ENCODE data around the gene MAP3K19. TPM values are rescaled to one million over a fixed set of nuclear protein-coding genes. Genes with fewer than 3 reads are reported as not detected.
A peak's percentile ranks its signal among the peaks of the same experiment; 100 is the strongest.
"Not testable (repeated sequence)": the region's sequence is repeated elsewhere in the genome, so short reads cannot be mapped to it uniquely, and the experiment has no call there.

Gene MAP3K19, protein sequence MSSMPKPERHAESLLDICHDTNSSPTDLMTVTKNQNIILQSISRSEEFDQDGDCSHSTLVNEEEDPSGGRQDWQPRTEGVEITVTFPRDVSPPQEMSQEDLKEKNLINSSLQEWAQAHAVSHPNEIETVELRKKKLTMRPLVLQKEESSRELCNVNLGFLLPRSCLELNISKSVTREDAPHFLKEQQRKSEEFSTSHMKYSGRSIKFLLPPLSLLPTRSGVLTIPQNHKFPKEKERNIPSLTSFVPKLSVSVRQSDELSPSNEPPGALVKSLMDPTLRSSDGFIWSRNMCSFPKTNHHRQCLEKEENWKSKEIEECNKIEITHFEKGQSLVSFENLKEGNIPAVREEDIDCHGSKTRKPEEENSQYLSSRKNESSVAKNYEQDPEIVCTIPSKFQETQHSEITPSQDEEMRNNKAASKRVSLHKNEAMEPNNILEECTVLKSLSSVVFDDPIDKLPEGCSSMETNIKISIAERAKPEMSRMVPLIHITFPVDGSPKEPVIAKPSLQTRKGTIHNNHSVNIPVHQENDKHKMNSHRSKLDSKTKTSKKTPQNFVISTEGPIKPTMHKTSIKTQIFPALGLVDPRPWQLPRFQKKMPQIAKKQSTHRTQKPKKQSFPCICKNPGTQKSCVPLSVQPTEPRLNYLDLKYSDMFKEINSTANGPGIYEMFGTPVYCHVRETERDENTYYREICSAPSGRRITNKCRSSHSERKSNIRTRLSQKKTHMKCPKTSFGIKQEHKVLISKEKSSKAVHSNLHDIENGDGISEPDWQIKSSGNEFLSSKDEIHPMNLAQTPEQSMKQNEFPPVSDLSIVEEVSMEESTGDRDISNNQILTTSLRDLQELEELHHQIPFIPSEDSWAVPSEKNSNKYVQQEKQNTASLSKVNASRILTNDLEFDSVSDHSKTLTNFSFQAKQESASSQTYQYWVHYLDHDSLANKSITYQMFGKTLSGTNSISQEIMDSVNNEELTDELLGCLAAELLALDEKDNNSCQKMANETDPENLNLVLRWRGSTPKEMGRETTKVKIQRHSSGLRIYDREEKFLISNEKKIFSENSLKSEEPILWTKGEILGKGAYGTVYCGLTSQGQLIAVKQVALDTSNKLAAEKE (N-terminal part only)
- not detected for polyA plus RNA-seq (2012; ENCODE audit: insufficient read depth, insufficient read length)

DNA sequence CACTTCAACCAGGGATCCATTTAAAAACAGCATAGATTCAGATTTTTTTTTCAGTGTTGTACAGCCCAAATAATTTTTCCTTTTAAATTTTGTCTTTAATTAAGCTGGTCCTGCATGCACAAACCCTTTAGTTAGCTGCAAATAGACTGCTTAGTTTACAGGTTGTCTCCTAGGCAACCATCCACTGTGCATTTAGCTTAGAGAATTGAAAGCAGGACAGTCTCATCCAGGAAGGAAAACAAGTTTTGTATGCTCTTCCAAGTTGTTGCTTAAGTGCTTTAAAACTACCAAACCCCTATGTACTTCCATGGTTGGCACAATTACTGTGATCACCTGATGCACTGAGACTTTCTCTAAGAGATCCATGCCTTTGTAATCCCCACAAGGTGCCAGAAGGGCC, at the start of gene MAP3K19:
Gene MAP3K19 (minus strand): TSS at position 148 of the 400 bp plus-strand sequence. CDS start 22,800 bp downstream, outside the sequence.
- DNase-seq (ENCODE audit: low read depth, low spot score): no peak
- H3K4me3 ChIP-seq (ENCODE audit: low read length): no peak within 1 kb of the TSS

DNA sequence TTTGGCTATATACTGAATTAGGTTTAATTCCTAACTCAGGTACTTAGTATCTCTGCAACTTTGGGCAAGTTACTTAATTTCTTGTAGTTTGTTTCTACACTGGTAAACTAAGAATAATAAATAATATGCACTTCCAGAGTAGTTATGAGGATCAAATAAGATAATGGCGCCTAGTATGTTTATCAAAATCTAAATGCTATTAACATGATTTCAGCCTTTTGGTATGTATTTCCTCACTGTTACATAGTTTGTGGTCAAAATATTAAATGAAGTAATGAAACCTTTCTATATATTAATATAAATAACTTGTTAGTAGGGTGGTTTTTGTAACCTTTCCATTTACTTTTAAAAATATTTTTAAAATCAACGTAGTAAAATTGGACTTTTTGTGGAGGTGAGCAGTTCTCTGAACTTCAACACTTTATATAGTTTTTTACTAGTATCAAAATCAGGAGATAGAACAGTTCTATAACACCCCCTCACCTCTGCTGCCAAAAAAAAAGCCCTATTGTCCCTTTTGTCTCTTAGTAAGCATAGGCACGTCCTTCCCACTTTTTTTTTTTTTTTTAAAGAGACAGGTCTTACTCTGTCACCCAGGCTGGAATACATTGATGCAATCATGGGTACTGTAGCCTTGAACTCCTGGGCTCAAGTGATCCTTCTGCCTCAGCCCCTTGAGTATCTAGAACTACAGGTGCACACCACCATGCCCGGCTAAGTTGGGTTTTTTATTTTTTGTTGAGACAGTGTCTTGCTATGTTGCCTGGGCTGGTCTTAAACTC, 49.6 kb upstream of the MAP3K19 start:
- H3K4me3 ChIP-seq (ENCODE audit: low read length): no peak overlapping the region
- no peak for DNase-seq (ENCODE audit: low read depth, low spot score)

DNA sequence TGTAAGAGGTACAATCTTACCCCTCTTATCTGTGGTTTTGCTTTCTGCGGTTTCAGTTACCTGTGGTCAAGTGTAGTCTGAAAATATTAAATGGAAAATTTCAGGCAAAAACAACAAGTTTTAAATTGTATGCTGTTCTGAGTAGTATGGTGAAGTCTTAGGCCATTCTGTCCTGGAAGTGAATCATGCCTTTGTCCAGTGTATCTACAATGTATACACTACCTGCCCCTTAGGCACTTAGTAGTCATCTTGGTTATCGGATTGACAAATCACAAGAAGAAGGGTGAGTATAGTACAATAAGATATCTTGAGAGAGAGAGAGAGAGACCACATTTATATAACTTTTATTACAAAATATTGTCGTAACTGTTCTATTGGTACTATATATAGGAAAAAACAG, 48.3 kb upstream of the MAP3K19 start:
- no peak for DNase-seq (ENCODE audit: low read depth, low spot score)
- no peak overlapping the region for H3K4me3 ChIP-seq (ENCODE audit: low read length)

DNA sequence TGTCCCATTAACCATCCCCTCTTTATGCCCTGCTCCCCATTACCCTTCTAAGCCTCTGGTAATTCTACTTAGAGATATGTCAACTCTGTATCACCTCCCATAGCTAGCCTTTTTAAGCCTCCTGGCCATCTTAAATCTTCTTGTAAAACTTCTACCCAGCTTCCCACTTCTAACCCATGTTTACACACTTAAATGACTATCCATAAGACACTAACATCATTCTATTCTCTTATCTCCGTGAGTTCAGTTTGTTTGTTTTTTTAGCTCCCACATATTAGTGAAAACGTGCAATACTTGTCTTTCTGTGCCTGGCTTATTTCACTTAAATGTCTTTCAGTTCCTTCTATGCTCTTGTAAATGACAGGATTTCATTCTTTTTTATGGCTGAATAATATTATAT, 47.3 kb upstream of the MAP3K19 start:
- DNase-seq (ENCODE audit: low read depth, low spot score): no peak
- H3K4me3 ChIP-seq (ENCODE audit: low read length): no peak overlapping the region

DNA sequence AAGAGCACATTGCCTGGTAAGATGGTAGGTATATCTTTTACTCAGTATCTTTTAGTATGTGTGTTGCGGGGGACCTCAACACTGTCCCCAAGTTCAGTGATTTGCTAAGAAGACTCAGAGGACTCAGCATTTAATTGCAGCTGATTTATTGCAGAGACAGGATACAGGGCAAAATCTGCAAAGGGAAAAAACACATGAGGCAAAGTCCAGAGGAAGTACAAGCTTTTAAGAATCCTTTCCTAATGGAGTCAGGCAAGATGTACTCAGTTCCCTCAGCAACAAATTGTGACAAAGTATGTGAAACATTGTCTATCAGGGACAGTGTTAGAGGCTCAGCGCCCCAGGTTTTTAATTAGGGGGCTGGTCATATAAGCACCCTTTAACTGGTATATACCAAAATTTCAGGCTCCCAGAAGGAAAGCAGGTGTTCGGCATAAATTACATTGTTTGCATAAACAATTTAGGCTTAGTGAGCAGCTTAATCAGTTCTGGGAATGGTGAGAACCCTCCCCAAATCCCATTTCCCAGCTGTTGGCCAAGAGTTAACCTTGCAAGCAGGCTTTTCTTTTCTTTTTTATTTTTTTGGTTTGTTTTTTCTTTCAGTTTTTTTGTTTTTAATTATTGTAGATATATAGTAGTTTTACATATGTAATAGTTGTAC, 46.6 kb upstream of the MAP3K19 start:
- DNase-seq (ENCODE audit: low read depth, low spot score): no peak
- no peak overlapping the region for H3K4me3 ChIP-seq (ENCODE audit: low read length)

DNA sequence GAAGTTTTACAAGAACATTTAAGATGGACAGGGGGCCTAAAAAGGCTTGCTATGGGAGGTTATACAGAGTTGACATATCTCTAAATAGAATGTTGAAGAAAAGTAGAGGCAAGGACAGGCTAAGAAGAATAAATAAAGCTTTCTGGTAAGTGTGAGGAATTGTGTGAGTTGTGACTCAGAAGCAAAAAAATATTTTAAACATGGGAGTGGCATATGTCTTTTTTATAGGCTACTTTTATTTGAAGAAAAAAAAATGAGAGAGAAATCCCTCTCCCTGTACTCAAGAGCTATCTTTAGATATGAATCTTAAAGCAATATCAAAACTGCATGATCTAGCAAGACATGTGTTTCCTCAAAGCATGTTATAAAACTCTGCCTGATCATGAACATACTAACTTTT, 45.9 kb upstream of the MAP3K19 start:
- DNase-seq (ENCODE audit: low read depth, low spot score): no peak
- no peak overlapping the region for H3K4me3 ChIP-seq (ENCODE audit: low read length)

DNA sequence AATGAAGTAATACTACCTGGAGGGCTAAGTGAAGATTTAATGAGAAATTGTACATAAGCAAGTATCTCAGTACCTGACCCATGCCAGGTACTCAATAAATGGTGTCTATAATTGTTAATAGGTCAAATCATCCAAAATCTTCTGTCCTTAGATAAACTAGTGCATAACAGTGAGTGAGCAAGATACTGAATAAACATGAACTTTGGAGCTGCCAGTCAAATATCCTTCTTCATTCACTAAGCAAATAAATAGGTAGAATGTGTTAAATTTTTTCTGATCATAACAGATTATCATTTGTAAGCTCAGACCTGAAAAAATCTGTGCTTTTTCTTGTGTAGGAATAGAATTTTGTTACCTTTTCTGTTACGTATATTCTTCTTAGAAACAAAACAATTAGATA, 44.4 kb upstream of the MAP3K19 start:
- DNase-seq (ENCODE audit: low read depth, low spot score): no peak
- no peak overlapping the region for H3K4me3 ChIP-seq (ENCODE audit: low read length)

DNA sequence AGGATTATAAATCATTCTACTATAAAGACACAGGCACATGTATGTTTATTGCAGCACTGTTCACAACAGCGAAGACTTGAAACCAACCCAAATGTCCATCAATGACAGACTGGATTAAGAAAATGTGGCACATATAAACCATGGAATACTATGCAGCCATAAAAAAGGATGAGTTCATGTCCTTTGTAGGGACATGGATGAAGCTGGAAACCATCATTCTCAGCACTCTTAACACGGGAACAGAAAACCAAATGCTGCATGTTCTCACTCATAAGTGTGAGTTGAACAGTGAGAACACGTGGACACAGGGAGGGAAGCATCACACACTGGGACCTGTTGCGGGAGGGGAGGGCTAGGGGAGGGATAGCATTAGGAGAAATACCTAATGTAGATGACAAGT, 42.4 kb upstream of the MAP3K19 start:
- DNase-seq (ENCODE audit: low read depth, low spot score); H3K4me3 ChIP-seq (ENCODE audit: low read length): not testable (repeated sequence)

DNA sequence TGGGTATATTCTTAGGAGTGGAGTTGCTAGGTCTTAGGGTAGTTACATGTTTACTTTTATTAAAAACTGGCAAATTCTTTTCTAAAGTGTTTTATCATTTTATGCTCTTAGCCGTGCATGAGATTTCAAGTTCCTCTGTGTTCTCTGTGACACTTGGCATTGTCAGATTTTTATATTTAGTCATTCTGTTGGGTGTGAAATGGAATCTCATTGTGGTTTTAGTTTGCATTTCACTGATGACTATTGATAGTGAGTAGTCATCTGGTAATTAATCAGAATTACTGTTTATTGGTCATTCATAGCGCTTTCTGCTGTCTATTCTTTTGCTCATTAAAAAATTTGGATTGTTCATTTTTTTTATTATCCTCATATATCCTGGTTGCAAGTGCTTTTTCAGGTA, 39.0 kb upstream of the MAP3K19 start:
- DNase-seq (ENCODE audit: low read depth, low spot score): no peak
- H3K4me3 ChIP-seq (ENCODE audit: low read length): no peak overlapping the region

DNA sequence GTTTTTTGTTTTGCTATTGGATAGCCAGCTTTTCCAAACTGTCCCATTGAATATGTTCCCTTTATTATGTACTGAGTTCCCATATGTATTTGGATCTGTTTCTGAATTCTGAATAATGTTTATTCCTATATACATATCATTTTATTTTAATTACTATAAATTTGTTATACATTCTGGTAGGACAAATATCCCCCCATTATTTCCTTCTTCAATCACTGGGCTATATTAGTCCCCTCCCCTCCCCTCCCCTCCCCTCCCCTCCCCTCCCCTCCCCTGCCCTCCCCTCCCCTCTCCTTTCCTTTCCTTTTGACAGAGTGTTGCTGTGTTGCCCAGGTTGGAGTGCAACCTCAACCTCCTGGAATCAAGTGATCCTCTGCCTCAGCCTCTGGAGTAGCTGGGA, 31.2 kb upstream of the MAP3K19 start:
- no peak for DNase-seq (ENCODE audit: low read depth, low spot score)
- H3K4me3 ChIP-seq (ENCODE audit: low read length): no peak overlapping the region

DNA sequence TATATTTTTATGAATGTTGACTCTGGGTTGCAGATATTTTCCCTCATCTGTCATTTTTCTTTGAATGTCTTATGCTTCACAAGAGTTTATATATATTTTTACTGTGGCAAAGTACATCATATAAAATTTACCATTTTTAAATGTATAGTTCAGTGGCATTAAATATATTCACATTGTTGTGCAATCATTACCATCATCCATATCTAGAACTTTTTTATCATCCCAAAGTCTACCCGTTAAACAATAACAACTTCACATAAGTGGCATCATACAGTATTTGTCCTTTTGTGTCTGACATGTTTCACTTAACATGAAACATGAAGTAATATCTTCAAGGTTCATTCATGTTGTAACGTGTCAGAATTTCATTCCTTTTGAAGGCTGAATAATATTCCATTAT, 29.3 kb upstream of the MAP3K19 start:
- H3K4me3 ChIP-seq (ENCODE audit: low read length): no peak overlapping the region
- no peak for DNase-seq (ENCODE audit: low read depth, low spot score)

DNA sequence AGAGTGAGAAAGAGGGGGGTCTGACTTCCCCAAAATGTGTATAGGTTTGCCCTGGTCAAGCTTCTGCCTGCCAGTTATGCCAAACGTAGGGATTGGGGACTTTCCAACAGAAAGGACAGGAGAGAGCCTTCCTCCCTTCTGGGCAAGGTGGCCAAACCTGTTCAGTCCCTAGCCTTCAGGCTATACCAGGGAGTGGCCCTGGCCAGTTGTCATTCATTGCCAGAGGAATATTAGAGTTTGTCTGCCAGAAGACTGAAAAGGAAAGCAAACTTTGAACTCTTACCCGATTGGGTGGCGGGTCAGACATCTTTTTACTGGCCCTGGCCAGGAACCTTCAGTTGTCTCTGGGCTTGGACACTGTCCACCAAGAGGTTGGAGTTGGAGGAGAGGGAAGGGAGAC, 27.0 kb upstream of the MAP3K19 start:
- H3K4me3 ChIP-seq (ENCODE audit: low read length): no peak overlapping the region
- no peak for DNase-seq (ENCODE audit: low read depth, low spot score)

DNA sequence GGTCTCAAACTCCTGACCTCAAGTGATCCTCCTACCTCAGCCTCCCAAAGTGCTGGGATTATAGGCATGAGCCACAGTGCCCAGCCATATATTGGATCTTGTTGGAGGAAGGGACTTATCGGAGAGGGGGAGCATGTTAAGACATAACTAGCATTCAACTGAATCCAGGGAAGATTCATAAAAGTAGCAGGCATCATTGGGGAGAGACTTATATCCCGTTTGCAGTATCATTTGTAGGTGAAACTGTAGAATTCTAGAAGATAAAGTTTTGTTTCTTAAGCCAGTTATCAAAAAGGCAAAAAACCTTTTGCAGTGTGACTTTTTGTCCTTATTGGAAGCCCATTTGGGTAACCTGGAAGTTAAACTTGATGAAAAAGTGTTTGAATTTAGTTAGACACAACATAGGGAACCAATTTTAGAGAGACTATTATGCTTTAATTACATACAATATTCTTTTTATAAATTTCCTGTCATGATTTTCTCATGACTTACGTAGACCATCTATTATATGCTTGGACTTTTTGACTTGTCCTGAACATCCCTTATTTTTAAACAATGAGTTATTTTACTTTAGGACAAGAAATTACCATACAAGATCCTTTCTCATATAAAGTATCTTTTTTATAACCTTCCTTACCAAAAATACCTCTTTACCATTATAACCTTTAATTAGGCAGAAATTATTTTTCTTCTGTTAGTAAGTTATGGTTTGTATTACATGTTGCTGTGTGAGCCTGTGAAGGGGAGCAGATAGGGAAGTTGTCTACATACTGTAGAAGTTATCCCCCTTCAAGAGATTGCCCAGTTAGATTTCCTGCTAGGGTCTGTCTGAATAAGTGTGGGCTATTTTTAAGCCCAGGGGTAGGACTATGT, 25.1 kb upstream of the MAP3K19 start:
- peak; percentile 27 for DNase-seq (ENCODE audit: low read depth, low spot score)
- H3K4me3 ChIP-seq (ENCODE audit: low read length): no peak overlapping the region

DNA sequence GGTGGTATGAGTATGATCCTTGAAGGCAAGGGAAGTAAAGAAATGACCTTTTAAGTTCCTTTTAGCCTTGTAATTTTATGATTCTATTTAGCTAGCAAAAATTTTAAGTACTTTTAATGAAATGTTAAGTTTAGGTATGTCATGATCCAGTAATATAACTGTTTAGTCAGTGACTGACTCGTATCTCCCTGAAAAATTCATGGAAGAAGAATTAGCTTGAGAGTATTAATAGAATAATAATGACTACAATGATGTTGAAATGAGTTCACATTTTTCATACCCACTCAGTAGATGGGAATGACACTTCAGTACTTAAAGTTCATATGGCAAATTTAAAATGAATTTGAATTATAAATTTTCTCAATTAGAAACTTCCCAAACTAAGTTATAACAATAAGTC, 19.5 kb upstream of the MAP3K19 start:
- H3K4me3 ChIP-seq (ENCODE audit: low read length): no peak overlapping the region
- no peak for DNase-seq (ENCODE audit: low read depth, low spot score)

DNA sequence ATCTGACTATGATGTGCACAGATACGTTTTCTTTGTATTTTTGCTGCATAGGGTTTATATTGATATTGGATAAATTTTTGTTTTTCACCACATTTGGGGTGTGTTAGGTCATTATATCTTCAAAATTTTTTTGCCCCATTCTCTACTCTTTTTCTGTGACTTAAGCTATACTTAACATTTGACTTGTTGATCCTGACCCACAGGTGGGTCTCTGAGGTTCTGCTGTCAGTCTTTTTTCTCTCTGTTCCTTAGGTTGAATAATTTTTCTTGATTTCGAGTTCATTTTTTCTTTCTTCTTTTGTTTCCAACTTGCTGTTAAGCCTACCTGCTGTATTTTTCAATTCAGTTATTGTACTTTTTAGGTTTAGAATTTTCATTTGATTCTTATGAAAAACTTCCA, 16.9 kb upstream of the MAP3K19 start:
- DNase-seq (ENCODE audit: low read depth, low spot score): no peak
- H3K4me3 ChIP-seq (ENCODE audit: low read length): no peak overlapping the region

DNA sequence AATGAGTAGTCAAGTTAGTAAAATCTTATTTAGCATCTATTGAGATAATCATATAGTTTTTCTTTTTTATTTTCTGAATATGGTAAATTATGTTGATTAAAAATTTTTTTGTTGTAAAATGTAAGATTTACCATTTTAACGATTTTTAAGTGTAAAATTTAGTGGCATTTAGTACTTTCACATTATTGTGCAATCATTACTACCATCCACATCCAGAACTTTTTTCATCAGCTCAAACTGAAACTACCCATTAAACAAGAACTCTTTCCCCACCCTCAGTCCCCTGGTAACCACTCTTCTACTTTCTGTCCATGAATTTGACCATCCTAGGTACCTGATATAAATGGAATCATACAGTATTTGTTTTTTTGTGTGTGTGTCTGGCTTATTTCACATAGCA, 16.0 kb upstream of the MAP3K19 start:
- DNase-seq (ENCODE audit: low read depth, low spot score): no peak
- no peak overlapping the region for H3K4me3 ChIP-seq (ENCODE audit: low read length)

DNA sequence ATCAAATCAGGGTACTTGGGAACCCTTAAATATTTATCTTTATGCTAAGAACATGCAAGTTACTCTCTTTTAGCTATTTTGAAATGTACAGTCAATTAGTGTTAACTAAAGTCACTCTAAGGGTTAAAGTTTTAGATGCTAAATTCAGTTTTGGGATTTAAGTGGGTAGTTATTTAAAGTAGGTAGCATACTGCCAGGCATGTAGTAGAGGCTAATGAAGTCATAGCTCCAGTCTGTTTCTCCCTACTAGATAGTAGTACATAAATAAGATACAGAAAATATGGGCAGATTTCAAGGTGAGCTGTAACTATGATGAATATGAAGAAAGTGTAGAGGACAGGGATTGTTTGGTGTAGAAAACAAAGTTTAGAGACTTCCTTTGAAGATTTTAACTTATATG, 12.3 kb upstream of the MAP3K19 start:
- DNase-seq (ENCODE audit: low read depth, low spot score): no peak

DNA sequence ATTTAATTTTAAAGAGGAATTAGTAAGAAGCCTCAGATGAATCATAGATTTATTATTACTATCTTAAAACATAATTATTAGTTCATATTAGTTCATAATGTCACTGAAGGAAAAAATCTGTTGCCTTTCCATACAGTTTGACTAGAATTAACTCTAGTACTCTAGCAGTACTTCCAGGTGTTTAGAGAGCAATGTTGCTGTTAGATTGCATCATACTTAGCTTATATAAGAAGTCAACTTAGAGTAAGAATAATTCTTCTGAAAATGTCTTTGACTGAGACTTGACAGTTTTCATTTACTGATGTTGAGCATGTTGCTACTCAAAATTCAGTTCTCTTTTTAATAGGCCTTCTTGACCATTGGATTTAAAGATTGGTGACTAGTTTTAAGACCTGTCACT, 9.5 kb upstream of the MAP3K19 start:
- no peak for DNase-seq (ENCODE audit: low read depth, low spot score)
- H3K4me3 ChIP-seq (ENCODE audit: low read length): no peak overlapping the region

More for the DNA sequence above, 12.3 kb upstream of the MAP3K19 start:
- H3K4me3 ChIP-seq (ENCODE audit: low read length): no peak overlapping the region
